NCI-H2227 (cell line): ENCODE measurements around the gene GTF2H3.
A peak's percentile ranks its signal among the peaks of the same experiment; 100 is the strongest.

Source experiments
- DNase-seq: peaks from one replicate; lab custom pipeline; 2025; ENCODE audit not compliant: unreplicated experiment; lab: John Stamatoyannopoulos, UW

The GTF2H3 gene

DNA sequence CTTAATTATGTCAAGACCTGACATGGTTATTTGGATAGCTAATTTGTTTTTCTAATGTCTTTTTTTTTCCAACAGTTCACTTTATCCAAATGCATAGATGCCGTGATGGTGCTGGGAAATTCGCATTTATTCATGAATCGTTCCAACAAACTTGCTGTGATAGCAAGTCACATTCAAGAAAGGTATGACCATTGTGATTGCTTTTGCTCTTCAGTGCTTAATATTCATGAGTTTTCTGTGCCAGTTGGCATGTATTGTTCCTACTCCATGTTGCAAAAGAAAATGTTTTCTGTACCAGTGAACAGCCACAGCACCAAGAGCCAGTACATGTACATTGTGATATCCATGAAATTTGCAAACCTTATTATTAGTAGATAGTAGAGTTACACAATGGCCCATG is 11.8 kb downstream of the GTF2H3 start:
- no peak for DNase-seq

DNA sequence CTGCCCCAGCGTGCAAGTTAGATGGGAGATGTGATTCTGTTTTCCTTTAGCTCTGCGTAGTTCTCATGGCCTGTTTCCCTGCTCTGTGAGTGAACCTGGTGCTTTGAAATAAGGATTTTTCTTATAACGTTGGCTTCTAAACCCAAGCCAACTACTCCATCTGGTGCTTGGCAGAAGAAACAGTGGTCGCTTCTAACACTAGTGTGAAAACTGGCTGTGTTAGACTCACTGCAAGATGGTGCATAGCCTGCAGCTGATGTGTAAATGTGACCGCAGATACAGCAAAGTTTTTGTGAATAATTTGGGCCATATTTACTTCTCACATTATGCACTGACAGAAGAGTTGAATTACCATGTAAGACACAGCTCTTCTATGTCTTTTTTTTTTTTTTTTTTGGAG is 12.2 kb downstream of the GTF2H3 start:
- DNase-seq: no peak

DNA sequence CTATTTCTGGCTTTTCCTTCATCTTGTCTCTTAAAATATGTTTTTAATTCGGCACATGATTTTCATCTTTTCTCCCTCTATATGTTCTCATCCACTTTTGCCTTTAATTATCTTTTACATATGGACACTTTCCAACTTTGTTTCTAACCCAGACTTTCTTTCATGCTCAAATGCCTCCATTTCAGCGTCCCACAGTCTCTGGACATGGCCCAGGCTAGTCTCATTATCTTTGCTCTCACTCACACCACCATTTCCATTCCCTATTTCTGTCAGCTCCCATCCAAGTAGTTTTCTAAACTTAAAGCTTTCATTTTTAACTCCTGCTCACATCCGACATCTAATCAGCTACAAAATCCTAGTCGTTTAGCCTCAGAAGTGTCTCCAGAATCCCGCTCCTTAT is 14.8 kb downstream of the GTF2H3 start:
- no peak for DNase-seq

DNA sequence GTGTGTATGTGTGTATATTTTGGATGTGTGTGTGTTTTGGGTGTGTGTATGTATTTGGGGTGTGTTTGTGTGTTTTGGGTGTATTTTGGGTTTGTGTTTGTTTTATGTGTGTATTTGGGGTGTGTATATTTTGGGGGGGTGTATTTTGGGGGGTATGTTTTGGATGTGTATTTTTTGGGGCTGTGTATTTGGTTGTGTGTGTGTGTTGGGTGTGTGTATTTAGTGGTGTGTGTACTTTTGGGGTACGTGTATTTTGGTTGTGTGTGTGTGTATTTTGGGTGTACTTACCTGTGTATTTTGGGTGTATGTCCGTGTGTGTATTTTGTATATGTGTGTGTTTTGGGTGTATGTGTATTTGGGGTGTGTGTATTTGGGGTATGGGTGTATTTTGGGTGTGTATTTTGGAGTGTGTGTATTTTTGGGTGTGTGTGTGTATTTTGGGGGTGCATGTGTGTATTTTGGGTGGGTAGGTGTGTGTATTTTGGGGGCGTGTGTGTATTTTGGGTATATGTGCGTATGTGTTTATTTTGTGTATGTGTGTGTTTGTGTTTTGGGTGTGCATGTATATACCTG is 20.6 kb downstream of the GTF2H3 start:
- no peak for DNase-seq

DNA sequence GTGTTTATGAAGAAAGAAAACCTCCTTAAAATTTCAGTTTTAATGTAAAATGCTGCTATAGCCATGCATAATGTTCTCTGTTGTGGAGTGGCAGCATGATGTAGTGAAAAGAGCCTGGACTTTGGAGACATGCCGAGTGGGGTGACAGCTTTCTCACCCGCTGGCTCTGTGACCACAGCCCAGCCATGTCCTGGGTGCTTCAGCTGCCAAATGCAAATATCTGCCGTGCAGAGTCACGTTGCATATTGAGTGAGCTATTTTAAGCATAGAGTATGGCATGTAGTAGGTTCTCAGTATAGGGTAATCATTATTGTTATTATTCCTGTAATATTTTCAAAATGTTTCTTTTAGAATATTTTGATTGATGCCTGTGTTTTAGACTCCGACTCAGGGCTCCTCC is 21.8 kb downstream of the GTF2H3 start:
- no peak for DNase-seq

DNA sequence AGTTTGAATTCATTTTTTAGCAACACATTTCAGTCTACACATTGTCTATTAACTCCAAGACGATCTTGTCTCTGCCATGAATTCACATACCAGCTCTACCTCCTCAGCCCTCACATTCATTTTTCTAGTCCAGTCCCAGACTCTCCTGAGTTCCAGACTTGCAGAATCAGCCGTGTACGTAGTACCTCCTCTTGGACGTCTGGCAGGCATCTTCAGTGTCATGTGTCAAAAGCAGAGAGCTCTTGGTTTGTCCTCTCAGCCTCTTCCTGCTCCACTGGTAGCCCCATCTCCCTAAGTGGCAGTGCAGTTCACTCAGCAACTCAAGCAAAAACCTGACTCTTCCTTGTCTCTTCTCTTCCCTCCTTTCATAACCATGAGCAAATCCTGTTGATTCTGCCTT is 22.8 kb downstream of the GTF2H3 start:
- DNase-seq: no peak

DNA sequence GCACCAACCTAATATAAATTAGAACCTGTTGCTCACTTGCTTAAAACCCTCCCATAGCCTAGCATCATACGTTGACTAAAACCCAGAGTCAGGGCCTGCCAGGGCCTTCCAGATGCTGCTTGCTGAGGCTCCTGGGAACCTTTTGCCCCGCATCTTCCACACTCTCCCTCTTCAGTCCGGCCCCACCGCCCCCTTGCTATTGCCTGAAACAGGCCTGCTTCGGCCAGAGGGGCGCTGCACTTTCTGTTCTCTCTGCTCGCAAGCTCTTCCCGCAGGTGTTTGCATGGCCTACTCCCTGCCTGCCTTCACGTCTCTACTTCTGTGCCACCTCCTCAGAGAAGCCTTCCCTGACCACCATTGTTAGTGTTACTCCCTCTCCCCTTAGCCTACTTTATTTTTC is 23.6 kb downstream of the GTF2H3 start:
- DNase-seq: no peak

DNA sequence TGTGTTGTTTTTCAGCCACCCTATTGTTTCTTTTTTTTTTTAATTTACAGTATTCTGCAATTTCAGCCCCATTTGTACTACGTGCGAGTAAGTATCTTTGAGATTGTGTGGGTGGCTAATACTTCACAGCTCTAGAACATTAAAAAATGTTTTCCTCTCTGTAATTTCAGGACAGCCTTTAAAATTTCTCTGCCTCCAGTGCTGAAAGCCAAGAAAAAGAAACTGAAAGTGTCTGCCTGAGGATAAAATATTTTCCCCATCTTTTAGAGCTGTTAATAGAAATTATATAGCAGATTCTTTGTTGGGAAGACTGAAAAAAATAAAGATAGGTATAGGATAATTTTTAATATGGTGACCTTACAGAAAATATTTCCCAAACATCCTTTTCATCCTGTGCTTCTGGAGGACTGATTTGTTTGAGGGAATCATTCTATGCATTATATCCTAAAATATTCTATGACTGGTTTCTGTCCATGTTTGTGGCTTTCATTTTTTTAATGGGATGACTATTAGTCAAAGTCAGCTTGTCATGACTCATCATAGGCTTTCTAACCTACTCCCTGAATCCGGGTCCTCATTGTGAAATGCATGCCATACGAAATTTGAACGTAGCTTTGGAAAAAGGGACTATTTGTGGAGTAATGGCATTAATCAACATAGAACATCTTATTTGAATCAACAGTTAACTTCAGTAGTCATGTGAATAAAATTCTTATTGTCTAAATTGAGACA is 26.5 kb downstream of the GTF2H3 start:
- no peak for DNase-seq

DNA sequence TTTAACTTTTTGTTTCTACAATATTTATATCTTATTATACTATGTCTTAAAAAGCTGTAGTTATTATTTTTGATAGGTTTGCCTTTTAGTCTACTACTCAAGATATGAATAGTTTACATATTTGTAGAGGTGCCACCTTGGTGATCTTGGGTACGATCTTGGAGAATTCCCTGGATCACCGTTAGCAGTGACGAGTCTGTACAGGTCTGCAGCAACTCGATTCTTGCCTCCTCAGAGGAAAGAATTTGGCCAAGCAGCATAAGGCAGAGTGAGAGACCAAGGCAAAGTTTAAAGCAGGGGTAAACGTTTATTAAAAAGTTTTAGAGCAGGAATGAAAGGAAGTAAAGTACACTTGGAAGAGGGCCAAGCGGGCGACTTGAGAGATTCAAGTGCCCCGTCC is 34.1 kb downstream of the GTF2H3 start:
- DNase-seq: no peak

DNA sequence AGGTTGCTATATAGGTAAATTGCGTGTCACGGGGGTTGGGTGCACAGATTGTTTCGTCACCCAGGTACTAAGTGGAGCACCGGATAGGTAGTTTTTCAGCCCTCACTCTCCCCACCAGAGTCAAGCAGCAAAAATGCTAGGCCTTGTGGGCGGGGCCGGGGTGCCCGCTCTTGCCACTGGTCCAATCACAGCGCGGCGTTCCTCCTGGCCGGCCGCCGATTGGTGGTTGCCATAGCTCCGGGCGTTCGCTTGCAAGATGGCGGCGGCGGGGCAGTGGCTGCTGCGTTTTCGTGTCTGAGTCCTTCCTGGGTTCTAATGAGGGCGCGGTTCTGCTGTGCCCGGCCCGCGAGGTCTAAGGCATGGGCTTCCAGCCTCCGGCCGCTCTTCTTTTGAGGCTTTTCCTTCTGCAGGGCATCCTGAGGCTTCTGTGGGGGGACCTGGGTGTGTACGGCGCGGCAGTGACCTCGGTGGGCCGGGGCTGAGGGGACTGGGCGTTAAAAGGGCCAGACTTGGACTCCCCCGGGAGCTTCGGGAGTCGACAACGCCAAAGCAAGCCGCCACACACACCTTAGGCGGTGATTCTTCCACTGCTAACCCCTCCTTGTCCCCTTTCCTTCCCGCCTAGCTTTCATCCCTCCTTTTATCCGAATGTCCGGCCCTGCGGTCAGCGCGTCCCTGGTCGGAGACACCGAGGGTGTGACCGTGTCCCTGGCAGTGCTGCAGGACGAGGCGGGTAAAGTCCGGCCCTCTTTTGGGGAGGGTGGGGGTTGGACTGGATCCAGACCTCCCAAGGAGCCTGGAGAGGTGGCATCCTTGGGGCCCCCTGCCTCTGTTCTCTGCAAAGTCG is 37.5 kb downstream of the GTF2H3 start, which contains the start of gene TCTN2:
Gene TCTN2, plus strand, starts transcription at position 232 of the 847 bp plus-strand sequence. Its CDS starts 128 bp downstream, at position 360.
- DNase-seq: peak; percentile 95

DNA sequence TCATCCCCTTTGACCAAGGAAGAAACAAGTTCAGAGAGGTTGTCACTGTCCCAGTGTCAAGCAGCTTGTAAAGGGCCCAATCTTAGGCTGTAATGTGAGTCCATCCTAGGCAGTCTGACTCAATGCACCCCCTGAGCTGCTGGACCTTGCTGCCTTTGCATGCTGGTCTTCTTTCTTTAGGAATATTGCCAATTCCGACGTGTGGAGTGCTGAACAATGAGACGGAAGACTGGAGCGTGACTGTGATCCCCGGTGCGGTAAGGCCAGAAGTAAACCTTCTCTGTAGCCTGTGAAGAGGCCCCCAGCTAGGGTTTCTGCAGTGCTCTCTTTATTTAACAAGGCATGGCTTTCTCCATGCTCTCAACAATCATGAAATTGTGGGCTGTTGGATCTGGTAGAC is 38.2 kb downstream of the GTF2H3 start:
- no peak for DNase-seq

DNA sequence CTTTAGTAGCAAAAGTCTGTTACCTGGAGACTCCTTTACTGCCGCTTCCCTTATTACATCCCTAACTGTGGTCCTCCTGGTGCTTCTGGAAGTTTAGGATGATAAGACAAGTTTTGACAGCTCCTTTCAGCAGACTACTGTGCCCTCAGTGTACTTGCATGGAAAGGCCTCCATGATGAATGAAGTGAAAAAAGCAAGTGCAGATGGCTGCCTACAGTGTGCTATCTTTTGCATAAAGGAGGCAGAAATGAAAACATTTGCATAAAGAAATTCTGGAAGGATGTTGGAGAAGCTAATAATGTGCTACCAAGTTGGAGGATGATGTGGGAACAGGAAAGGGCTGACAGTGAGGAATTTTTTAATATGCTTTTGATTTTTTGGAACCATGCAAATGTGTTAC is 41.8 kb downstream of the GTF2H3 start:
- DNase-seq: no peak

DNA sequence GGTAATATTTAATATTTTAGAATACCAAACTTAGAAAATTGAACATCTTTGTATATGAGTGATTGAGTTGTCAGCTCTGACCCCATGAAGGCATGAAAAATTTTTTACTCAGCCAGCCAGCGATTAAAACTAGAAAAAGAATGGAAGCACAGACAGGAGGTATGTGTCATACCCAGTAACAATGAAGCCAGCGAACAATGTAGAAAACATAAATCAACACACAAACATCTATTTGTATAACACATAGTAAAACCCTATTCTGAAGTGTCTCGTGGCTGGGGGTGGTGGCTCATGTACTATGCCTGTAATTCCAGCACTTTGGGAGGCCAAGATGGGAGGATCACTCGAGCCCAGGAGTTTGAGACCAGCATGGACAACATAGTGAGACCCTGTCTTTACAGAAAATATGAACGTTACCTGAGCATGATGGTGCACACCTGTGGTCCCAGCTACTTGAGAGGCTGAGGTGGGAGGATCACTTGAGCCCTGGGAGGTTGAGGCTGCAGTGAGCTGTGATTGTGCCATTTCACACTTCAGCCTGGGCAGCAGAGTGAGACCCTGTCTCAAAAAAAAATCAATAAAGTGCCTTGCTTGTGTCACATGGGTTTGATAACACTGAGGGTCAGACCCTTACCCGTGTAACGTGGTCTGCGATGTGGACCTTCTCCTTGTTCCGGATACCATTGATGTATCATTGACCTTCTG is 43.1 kb downstream of the GTF2H3 start:
- DNase-seq: no peak

DNA sequence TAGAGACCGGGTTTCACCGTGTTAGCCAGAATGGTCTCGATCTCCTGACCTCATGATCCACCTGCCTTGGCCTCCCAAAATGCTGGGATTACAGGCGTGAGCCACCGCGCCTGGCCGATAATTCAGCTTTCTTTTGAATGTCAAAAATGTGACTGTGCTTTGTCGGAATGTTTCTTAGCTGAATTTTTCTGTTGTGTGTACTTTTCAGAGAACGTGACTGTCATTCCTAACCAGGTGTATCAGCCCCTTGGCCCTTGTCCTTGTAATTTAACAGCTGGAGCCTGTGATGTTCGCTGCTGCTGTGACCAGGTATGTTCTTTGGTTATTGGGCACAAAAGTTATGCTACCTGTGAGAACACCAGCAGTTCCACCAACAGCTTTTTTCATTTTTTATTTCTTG is 45.4 kb downstream of the GTF2H3 start:
- DNase-seq: no peak

DNA sequence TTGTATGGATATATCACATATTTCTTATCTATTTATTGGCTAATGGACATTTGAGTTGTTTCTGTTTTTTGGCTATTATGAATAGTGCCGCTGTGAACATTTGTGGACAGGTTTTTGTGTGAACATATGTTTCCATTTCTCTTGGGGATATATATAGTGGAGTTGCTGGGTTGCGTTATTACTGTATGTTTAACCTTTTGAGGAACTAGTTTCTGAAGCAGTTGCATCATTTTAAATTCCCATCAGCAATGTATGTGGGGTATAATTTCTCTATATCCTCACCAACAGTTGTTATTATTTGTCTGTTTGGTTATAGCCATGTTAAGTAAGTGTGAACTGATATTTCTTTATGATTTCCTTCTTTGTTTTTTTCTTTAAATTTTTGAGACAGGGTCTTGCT is 48.0 kb downstream of the GTF2H3 start:
- no peak for DNase-seq

DNA sequence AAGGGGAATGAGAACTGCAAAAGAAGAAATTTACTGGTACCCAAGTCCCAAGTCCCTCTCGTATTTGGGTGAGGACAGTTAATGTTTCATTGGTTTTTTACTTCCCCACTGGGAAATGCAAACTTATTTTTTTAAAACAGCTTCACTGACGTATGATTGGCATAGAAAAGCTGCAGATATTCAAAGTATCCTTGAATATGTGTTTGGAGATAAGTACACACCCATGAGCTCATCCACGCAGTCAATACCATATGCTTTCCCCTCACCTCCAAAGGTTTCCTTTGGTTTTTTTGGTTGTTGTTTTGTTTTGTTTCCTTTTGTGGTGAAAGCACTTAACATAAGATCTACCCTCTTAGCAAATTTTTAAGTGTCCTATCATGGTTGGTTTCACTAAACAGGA is 50.3 kb downstream of the GTF2H3 start:
- DNase-seq: no peak

DNA sequence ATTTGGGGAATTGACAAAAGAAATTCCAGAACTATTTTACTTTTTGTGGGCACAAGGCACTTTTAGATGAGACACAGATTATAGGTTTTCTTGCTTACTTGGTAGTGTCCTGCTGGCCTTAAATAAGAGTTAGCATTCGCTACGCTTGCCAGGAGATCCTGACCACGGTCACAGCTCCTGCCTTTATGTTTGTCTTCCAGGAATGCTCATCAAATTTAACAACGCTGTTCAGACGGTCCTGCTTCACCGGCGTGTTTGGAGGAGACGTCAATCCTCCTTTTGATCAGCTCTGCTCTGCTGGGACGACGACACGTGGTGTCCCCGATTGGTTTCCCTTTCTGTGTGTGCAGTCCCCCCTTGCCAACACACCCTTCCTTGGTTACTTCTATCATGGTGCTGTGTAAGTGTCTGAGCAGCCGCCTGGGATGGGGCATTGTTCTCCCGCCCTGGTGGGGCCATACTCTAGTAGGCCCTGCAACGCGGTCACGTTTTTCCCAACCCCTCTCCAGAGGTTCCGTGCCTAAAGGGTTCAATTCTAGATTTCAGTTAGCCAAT is 53.1 kb downstream of the GTF2H3 start:
- no peak for DNase-seq

DNA sequence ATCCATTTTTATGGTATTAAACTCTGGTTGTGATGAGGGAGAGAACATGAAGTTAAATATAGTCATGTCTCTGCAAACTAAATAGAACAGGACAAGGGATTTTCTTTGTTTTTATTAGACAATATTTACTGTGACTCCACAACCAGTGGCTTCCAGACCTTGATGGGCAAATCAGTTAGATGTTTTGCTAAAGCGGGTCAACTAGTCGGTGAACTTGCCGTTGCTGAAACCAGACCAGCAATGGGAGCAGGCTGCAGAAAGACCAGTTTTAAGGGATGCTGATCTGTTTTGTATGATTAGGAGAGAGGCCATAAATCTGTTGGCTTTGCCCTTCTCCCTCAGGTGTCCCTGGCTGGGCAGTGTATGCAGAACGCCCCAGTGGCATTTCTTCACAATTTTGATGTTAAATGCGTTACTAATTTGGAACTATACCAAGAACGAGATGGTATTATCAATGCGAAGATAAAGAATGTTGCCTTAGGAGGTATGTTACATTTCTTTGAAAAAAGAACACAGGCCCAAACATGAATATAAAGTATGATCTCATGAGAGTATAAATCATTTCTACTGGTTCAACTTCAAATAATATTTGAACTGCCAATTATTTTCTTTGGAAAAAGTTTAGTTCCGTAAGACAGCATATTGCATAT is 56.7 kb downstream of the GTF2H3 start:
- DNase-seq: no peak

DNA sequence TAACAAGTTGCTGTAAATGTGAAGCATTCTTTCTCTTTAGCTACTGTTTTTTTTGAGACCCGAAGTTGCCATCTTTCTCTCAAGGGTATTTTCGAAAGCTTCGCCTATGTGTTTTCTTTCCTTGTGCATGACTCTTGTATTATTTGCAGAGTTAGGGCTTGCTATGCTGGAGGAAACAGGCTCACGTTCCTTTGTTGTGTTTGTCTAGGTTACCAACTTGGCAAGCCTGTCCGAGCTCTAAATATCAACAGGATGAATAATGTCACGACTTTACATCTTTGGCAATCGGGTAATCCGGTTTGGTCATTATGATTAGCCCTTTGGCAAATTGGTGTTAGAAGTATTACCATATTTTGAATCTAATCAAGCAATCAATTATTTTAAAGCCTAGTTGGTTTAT is 62.6 kb downstream of the GTF2H3 start:
- no peak for DNase-seq

DNA sequence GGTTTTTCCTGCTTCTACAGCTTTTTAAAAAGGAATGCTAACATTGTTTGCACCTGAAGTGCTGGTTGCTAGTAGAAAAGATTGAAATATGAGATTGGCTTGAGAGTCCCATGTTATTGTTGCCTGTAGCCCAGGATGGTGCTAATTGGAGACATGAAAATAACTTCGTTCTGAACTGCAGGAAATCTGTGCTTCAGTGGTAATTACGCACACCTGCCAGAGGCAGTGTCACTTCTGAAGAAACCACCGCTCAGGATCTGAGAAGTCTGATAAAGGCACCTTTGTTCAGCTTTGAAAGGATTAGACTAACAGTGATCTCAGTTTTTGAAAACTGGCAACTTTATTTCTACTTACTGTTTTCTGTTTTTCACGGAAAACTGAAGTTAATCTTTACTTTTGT is 63.0 kb downstream of the GTF2H3 start:
- peak; percentile 26 for DNase-seq

DNA sequence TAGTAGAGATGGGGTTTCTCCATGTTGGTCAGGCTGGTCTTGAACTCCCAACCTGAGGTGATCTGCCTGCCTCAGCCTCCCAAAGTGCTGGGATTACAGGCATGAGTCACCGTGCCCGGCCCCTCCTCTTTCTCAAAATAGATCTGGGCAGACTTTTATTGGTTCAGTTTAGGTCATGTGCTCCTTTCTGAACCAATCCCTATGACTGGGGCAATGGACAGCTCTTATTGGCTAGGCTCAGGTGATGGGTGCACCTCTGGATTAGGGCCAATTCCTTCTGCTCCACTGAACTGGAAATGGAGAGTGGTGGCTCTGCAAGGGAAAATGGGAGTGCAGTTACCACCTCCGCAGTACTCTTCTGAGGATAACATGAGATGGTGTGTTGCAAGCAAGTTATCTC is 72.3 kb downstream of the GTF2H3 start:
- no peak for DNase-seq
